ENCODE data around the gene ST13. TPM values are rescaled to one million over a fixed set of nuclear protein-coding genes. Genes with fewer than 3 reads are reported as not detected.

The ST13 gene
- total RNA-seq, 2 experiments from 2014 or later = 121 to 223 TPM

DNA sequence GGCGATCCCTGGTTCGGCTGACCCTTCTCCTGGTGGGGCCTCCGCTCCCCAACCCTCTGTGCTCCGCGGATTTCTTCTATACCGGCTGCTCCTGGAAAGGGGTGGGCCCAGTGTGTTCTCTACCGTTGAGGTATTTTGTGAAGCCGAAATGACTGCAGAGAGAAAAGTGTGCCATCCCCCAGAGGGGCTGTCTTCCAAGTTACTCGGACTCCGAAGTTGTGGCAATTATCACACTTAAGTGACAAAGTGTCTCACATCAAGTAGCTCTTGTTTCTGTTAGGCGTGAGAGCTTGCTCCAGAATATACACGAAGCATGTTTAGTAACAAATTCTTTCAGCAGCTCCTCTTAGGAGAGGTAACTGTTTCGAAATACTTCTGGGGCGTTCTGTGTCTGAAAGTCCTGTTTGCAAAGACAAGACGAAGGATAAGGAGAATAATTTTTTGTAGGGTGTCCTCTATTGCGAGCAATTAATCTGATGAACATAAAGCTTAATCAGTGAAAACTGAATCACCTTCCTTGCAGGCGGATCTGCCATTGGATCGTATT lies 943 bp upstream of the ST13 start:
- BruUV-seq (replicated peaks) = TSS peak; percentile 71

DNA sequence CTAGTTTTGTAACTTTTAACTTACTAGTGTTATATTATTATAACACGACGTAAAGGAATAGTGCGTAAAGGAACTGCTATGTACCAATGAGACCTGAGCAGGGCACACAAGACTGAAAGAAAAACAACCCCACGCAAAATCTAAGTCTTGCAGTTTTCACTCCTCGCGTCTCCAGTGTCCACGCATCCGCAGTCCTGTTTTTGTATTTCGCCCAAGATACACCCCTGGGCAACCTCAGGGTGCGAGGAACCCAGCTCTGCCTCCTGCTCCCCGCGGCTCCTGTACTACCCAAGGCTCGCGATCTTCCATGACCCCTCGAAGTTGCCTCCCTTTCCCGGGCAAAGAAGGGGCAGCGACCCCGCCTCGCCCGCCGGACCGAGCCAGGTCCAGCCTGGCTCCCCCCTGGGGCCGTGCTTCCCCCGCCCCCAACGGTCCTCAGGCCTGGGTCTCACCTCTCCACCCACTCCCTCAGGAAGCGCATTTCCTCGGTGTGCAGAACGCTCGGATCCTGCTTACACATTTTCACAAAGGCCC lies 393 bp downstream of the ST13 start:
- intact Hi-C loops (cut with micrococcal nuclease; ENCODE audit: unreplicated experiment) = loop anchor here (2.0 to 5.0 kb wide), 3 partner anchors 37 to 341 kb away; partner anchors contain the start of genes EP300 and SLC25A17

More for the DNA sequence above, 943 bp upstream of the ST13 start:
- Histone ChIP-seq H3K9me3 (ENCODE audit: low read length) (no peaks in the 10 kb centered on the region), H4K20me1 (ENCODE audit: insufficient read depth, low read length) (peaks cover 30% of the 10 kb centered on the region), H3K36me3 (ENCODE audit: insufficient read depth, low read length) (peaks cover 44% of the 10 kb centered on the region), H3K79me2 (ENCODE audit: insufficient read depth, low read depth, low read length) (peaks cover 87% of the 10 kb centered on the region), H3K4me3 (ENCODE audit: low read depth, low read length, poor library complexity, severe bottlenecking) (peak overlapping the region; percentile 95), H3K4me2 (ENCODE audit: low read length) (peak overlapping the region; percentile 90), H3K9me2 (ENCODE audit: insufficient read depth, low read length) (no peaks in the 10 kb centered on the region), H3K4me1 (ENCODE audit: insufficient read depth, low read length, poor library complexity, severe bottlenecking) (peaks cover 38% of the 10 kb centered on the region), H3K27ac (ENCODE audit: low read depth, low read length, poor library complexity, severe bottlenecking) (peak overlapping the region; percentile 85), H2AFZ (ENCODE audit: low read length) (peak overlapping the region; percentile 87)
- DNase-seq (ENCODE audit: low spot score) = no peak
- no peak for TF ChIP-seq EZH2phosphoT487 (IDR thresholded peaks at IDR 0.05; ENCODE audit: borderline replicate concordance, low read depth, low read length)
- TF ChIP-seq, protein P1, sequence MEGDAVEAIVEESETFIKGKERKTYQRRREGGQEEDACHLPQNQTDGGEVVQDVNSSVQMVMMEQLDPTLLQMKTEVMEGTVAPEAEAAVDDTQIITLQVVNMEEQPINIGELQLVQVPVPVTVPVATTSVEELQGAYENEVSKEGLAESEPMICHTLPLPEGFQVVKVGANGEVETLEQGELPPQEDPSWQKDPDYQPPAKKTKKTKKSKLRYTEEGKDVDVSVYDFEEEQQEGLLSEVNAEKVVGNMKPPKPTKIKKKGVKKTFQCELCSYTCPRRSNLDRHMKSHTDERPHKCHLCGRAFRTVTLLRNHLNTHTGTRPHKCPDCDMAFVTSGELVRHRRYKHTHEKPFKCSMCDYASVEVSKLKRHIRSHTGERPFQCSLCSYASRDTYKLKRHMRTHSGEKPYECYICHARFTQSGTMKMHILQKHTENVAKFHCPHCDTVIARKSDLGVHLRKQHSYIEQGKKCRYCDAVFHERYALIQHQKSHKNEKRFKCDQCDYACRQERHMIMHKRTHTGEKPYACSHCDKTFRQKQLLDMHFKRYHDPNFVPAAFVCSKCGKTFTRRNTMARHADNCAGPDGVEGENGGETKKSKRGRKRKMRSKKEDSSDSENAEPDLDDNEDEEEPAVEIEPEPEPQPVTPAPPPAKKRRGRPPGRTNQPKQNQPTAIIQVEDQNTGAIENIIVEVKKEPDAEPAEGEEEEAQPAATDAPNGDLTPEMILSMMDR (conservative IDR thresholded peaks at IDR 0.05; ENCODE audit: low read length) = no peak
- CTCF ChIA-PET (ENCODE audit: unreplicated experiment) = interaction anchor here (0.6 to 1.1 kb wide), 2 partner anchors 10 to 133 kb away, joined by 3 read pairs; no protein-coding TSS in a partner anchor
- POLR2A ChIA-PET = interaction anchor here (0.9 to 2.4 kb wide), 7 partner anchors 10 to 52 kb away, joined by 3 to 12 read pairs (median 3); no protein-coding TSS in a partner anchor
- intact Hi-C loops (cut with micrococcal nuclease; ENCODE audit: unreplicated experiment) = loop anchor here (2.0 to 5.0 kb wide), 3 partner anchors 39 to 339 kb away; partner anchors contain the start of genes EP300 and SLC25A17

More for the DNA sequence above, 393 bp downstream of the ST13 start:
- POLR2A ChIA-PET = interaction anchor here (0.6 to 2.4 kb wide), 6 partner anchors 11 to 443 kb away, joined by 3 to 12 read pairs (median 4); no protein-coding TSS in a partner anchor
- H3K27ac ChIP-seq (ENCODE audit: low read depth, low read length, poor library complexity, severe bottlenecking) = peak overlapping the region; percentile 85
- H2AFZ ChIP-seq (ENCODE audit: low read length) = peak overlapping the region; percentile 87; the same call in 1 of the 2 replicates
- H3K79me2 ChIP-seq (ENCODE audit: insufficient read depth, low read depth, low read length) = peaks cover 94% of the 10 kb centered on the region
- DNase-seq (ENCODE audit: low spot score) = peak; percentile 44
- CTCF ChIA-PET (ENCODE audit: unreplicated experiment) = interaction anchor here (0.6 to 1.1 kb wide), 2 partner anchors 11 to 1456 kb away, joined by 3 to 5 read pairs; partner anchors contain the start of gene TAB1
- H3K4me3 ChIP-seq (ENCODE audit: low read depth, low read length, poor library complexity, severe bottlenecking) = peak overlapping the region; percentile 95
- H3K4me1 ChIP-seq (ENCODE audit: insufficient read depth, low read length, poor library complexity, severe bottlenecking) = peaks cover 39% of the 10 kb centered on the region
- H4K20me1 ChIP-seq (ENCODE audit: insufficient read depth, low read length) = peaks cover 35% of the 10 kb centered on the region
- H3K9me3 ChIP-seq (ENCODE audit: low read length) = no peaks in the 10 kb centered on the region
- no peaks in the 10 kb centered on the region for H3K9me2 ChIP-seq (ENCODE audit: insufficient read depth, low read length)
- no peak for TF ChIP-seq EZH2phosphoT487 (IDR thresholded peaks at IDR 0.05; ENCODE audit: borderline replicate concordance, low read depth, low read length)
- TF ChIP-seq, protein P1 (conservative IDR thresholded peaks at IDR 0.05; ENCODE audit: low read length) = no peak
- no TSS peak for BruUV-seq (replicated peaks)
- H3K36me3 ChIP-seq (ENCODE audit: insufficient read depth, low read length) = peaks cover 42% of the 10 kb centered on the region
- peak overlapping the region; percentile 90 for H3K4me2 ChIP-seq (ENCODE audit: low read length)
